MM.1S (cell line): Measurements from ENCODE around the gene PACS2.

Experiments
- DNase-seq: peaks from one replicate; pipeline ENCODE4 v3.0.0-alpha.2; 2015
- H2AFZ ChIP-seq: fragments of 300-600 bp; sonication (generic); 2 replicates; pipeline ENCODE4 v1.6.0; 2016; ENCODE audit warnings: antibody characterized with exemption, low read length
- H3F3A ChIP-seq: fragments of 300-600 bp; sonication (generic); 2 replicates; pipeline ENCODE4 v1.6.1; 2016; ENCODE audit warnings: mild to moderate bottlenecking, antibody characterized with exemption, low read length, moderate library complexity, mixed read lengths; ENCODE audit not compliant: insufficient read depth
- H3K27ac ChIP-seq: fragments of 300-600 bp; sonication (generic); 2 replicates; pipeline ENCODE4 v1.5.1; 2016; ENCODE audit warnings: mild to moderate bottlenecking, low read length
- H3K27me3 ChIP-seq: fragments of 300-600 bp; sonication (generic); replicated peaks from 2 replicates; pipeline ENCODE4 v1.6.0; 2016; ENCODE audit warnings: low read length; ENCODE audit not compliant: insufficient read depth
- H3K36me3 ChIP-seq: fragments of 300-600 bp; sonication (generic); replicated peaks from 2 replicates; pipeline ENCODE4 v1.6.1; 2016; ENCODE audit warnings: mild to moderate bottlenecking, low read length, mixed read lengths; ENCODE audit not compliant: insufficient read depth
- H3K4me1 ChIP-seq: fragments of 300-600 bp; sonication (generic); 2 replicates; pipeline ENCODE4 v1.6.1; 2016; ENCODE audit warnings: low read length, mixed read lengths
- H3K4me2 ChIP-seq: fragments of 300-600 bp; sonication (generic); 2 replicates; pipeline ENCODE4 v1.6.0; 2016; ENCODE audit warnings: low read depth, low read length
- H3K4me3 ChIP-seq: fragments of 300-600 bp; sonication (generic); 2 replicates; pipeline ENCODE4 v1.5.1; 2016; ENCODE audit warnings: low read length, mixed read lengths
- H3K79me2 ChIP-seq: fragments of 300-600 bp; sonication (generic); 2 replicates; pipeline ENCODE4 v1.6.1; 2016; ENCODE audit warnings: mixed run types, low read length, mixed read lengths
- H3K9ac ChIP-seq: fragments of 300-600 bp; sonication (generic); 2 replicates; pipeline ENCODE4 v1.6.1; 2016; ENCODE audit warnings: low read length, mixed read lengths
- H3K9me2 ChIP-seq: fragments of 300-600 bp; sonication (generic); replicated peaks from 2 replicates; pipeline ENCODE4 v1.6.1; 2016; ENCODE audit warnings: mild to moderate bottlenecking, low read length, mixed read lengths; ENCODE audit not compliant: insufficient read depth
- H3K9me3 ChIP-seq: fragments of 300-600 bp; sonication (generic); replicated peaks from 2 replicates; pipeline ENCODE4 v1.6.1; 2016; ENCODE audit warnings: mild to moderate bottlenecking, low read length, mixed read lengths; ENCODE audit not compliant: insufficient read depth
- H4K20me1 ChIP-seq: fragments of 300-600 bp; sonication (generic); 2 replicates; pipeline ENCODE4 v1.6.1; 2016; ENCODE audit warnings: mild to moderate bottlenecking, low read length, moderate library complexity, mixed read lengths; ENCODE audit not compliant: insufficient read depth
- CTCF ChIP-seq: fragments of 300-600 bp; sonication (generic); IDR thresholded peaks from 2 replicates; pipeline ENCODE4 v1.5.1; 2016; ENCODE audit warnings: antibody characterized with exemption, low read length, mixed read lengths
- EZH2 ChIP-seq: fragments of 300-600 bp; sonication (generic); optimal IDR thresholded peaks from 2 replicates; pipeline ENCODE3; 2017; ENCODE audit warnings: low read depth, mild to moderate bottlenecking, antibody characterized with exemption, low read length, mixed read lengths
- EZH2phosphoT487 ChIP-seq: fragments of 300-600 bp; sonication (generic); IDR thresholded peaks from 2 replicates; pipeline ENCODE4 v1.6.1; 2018; ENCODE audit warnings: antibody characterized with exemption, low read length

The PACS2 gene

GRCh38 chr14:105408592-105408991 is 94.0 kb downstream of the PACS2 start:
- no peak overlapping the region for H3K4me2 ChIP-seq
- H3K27me3 ChIP-seq, result peaks cover 12% of the 10 kb centered on the region
- H3K9me2 ChIP-seq, result no peaks in the 10 kb centered on the region
- H3K4me1 ChIP-seq, result no peaks in the 10 kb centered on the region
- H4K20me1 ChIP-seq, result no peaks in the 10 kb centered on the region
- H2AFZ ChIP-seq, result no peak overlapping the region
- no peaks in the 10 kb centered on the region for H3K36me3 ChIP-seq
- TF ChIP-seq EZH2phosphoT487 (no peak), CTCF (no peak), EZH2 (no peak)
- no peaks in the 10 kb centered on the region for H3F3A ChIP-seq
- DNase-seq, result no peak
- no peaks in the 10 kb centered on the region for H3K79me2 ChIP-seq
- no peak overlapping the region for H3K27ac ChIP-seq
- no peak overlapping the region for H3K9ac ChIP-seq
- H3K9me3 ChIP-seq, result no peaks in the 10 kb centered on the region
- no peak overlapping the region for H3K4me3 ChIP-seq

- Histone ChIP-seq H3K4me3 (no peak overlapping the region), H3F3A (no peaks in the 10 kb centered on the region), H3K4me1 (no peaks in the 10 kb centered on the region), H3K4me2 (no peak overlapping the region), H3K36me3 (no peaks in the 10 kb centered on the region), H3K27me3 (peaks cover 12% of the 10 kb centered on the region), H3K79me2 (no peaks in the 10 kb centered on the region), H2AFZ (no peak overlapping the region), H3K9me3 (no peaks in the 10 kb centered on the region), H4K20me1 (no peaks in the 10 kb centered on the region), H3K9me2 (no peaks in the 10 kb centered on the region), H3K27ac (no peak overlapping the region), H3K9ac (no peak overlapping the region)
- TF ChIP-seq CTCF, result no peak
- no peak for TF ChIP-seq EZH2
- no peak for TF ChIP-seq EZH2phosphoT487
- no peak for DNase-seq
These were observed 94.8 kb downstream of the PACS2 start for GRCh38 chr14:105409364-105409763.

DNA sequence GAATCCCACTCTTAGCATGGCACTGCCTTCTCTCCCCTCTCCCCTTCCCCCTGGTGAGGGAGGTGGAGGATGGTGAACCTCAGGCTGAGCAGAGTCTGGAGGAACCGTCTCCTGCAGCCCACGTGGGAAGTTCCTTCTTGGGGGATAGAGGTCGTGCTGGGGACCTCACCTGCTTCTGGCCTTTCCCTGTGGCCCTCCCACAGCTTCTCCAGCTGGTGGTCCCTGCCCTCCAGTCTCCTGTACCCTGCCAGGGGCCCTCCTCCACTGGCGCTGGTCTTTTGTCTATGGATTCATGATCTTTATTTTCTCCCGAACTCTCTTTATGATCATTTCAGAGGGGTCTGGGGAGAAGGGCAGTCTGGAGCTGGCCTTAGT is 96.1 kb downstream of the PACS2 start:
- H3K9ac ChIP-seq, result no peak overlapping the region
- no peaks in the 10 kb centered on the region for H3F3A ChIP-seq
- H3K4me2 ChIP-seq, result no peak overlapping the region
- H3K9me3 ChIP-seq, result no peaks in the 10 kb centered on the region
- no peak overlapping the region for H3K4me3 ChIP-seq
- H4K20me1 ChIP-seq, result no peaks in the 10 kb centered on the region
- H3K27me3 ChIP-seq, result peaks cover 12% of the 10 kb centered on the region
- H3K36me3 ChIP-seq, result no peaks in the 10 kb centered on the region
- no peak overlapping the region for H3K27ac ChIP-seq
- TF ChIP-seq EZH2phosphoT487 (no peak), EZH2 (no peak), CTCF (no peak)
- H2AFZ ChIP-seq, result no peak overlapping the region
- H3K9me2 ChIP-seq, result no peaks in the 10 kb centered on the region
- no peak for DNase-seq
- H3K79me2 ChIP-seq, result no peaks in the 10 kb centered on the region
- H3K4me1 ChIP-seq, result no peaks in the 10 kb centered on the region
